GM23338 (cell line): Measurements from ENCODE around the gene RPUSD1.

Source experiments
- CREB1 ChIP-seq: fragments of 250-450 bp; sonication (Bioruptor Pico); IDR thresholded peaks from 2 replicates; pipeline ENCODE4 v1.5.0; 2020; ENCODE audit warnings: low read depth, mild to moderate bottlenecking, moderate library complexity
- EZH2 ChIP-seq: fragments of 200-600 bp; sonication (generic); IDR thresholded peaks from one replicate; pipeline ENCODE4 v1.8.0; 2017; ENCODE audit warnings: antibody characterized with exemption, mild to moderate bottlenecking, low read depth; ENCODE audit not compliant: unreplicated experiment
- EZH2phosphoT487 ChIP-seq: fragments of 200-600 bp; sonication (generic); IDR thresholded peaks from one replicate; pipeline ENCODE4 v1.8.1; 2018; ENCODE audit warnings: antibody characterized with exemption; ENCODE audit not compliant: unreplicated experiment
- JUNB ChIP-seq: IDR thresholded peaks from one replicate; pipeline ENCODE4 v1.6.1; 2016; ENCODE audit warnings: antibody characterized with exemption; ENCODE audit not compliant: unreplicated experiment
- POLR2AphosphoS5 ChIP-seq: IDR thresholded peaks from 2 replicates; pipeline ENCODE4 v1.6.1; 2016; ENCODE audit warnings: antibody characterized with exemption, low read depth
- TF ChIP-seq, protein P1 (sequence below), 2 experiments: fragments of 200-600 bp in 1 of 2; sonication (generic) in 1 of 2; conservative IDR thresholded peaks; 2 replicates each; pipeline versions ENCODE4 v1.5.1 to v1.6.1; 2016 to 2017; ENCODE audit warnings: antibody characterized with exemption in 2 of 2, low read depth in 2 of 2, mild to moderate bottlenecking in 2 of 2, moderate library complexity in 1 of 2
- TF ChIP-seq, protein P2 (sequence below): IDR thresholded peaks from one replicate; pipeline ENCODE4 v1.6.1; 2018; ENCODE audit warnings: antibody characterized with exemption; ENCODE audit not compliant: unreplicated experiment
- TF ChIP-seq, protein P3 (sequence below): IDR thresholded peaks from 2 replicates; pipeline ENCODE4 v1.6.1; 2016; ENCODE audit warnings: antibody characterized with exemption

- no peak for TF ChIP-seq EZH2
- TF ChIP-seq, protein P1, sequence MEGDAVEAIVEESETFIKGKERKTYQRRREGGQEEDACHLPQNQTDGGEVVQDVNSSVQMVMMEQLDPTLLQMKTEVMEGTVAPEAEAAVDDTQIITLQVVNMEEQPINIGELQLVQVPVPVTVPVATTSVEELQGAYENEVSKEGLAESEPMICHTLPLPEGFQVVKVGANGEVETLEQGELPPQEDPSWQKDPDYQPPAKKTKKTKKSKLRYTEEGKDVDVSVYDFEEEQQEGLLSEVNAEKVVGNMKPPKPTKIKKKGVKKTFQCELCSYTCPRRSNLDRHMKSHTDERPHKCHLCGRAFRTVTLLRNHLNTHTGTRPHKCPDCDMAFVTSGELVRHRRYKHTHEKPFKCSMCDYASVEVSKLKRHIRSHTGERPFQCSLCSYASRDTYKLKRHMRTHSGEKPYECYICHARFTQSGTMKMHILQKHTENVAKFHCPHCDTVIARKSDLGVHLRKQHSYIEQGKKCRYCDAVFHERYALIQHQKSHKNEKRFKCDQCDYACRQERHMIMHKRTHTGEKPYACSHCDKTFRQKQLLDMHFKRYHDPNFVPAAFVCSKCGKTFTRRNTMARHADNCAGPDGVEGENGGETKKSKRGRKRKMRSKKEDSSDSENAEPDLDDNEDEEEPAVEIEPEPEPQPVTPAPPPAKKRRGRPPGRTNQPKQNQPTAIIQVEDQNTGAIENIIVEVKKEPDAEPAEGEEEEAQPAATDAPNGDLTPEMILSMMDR (conservative IDR thresholded peaks at IDR 0.05; ENCODE audit: low read depth in 2 of 2) = no peak
- no peak for TF ChIP-seq POLR2AphosphoS5
- TF ChIP-seq, protein P2, sequence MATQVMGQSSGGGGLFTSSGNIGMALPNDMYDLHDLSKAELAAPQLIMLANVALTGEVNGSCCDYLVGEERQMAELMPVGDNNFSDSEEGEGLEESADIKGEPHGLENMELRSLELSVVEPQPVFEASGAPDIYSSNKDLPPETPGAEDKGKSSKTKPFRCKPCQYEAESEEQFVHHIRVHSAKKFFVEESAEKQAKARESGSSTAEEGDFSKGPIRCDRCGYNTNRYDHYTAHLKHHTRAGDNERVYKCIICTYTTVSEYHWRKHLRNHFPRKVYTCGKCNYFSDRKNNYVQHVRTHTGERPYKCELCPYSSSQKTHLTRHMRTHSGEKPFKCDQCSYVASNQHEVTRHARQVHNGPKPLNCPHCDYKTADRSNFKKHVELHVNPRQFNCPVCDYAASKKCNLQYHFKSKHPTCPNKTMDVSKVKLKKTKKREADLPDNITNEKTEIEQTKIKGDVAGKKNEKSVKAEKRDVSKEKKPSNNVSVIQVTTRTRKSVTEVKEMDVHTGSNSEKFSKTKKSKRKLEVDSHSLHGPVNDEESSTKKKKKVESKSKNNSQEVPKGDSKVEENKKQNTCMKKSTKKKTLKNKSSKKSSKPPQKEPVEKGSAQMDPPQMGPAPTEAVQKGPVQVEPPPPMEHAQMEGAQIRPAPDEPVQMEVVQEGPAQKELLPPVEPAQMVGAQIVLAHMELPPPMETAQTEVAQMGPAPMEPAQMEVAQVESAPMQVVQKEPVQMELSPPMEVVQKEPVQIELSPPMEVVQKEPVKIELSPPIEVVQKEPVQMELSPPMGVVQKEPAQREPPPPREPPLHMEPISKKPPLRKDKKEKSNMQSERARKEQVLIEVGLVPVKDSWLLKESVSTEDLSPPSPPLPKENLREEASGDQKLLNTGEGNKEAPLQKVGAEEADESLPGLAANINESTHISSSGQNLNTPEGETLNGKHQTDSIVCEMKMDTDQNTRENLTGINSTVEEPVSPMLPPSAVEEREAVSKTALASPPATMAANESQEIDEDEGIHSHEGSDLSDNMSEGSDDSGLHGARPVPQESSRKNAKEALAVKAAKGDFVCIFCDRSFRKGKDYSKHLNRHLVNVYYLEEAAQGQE = no peak
- TF ChIP-seq EZH2phosphoT487 = no peak
- TF ChIP-seq JUNB = no peak
- TF ChIP-seq CREB1 (CRISPR knock-in tag) = no peak
- TF ChIP-seq, protein P3, sequence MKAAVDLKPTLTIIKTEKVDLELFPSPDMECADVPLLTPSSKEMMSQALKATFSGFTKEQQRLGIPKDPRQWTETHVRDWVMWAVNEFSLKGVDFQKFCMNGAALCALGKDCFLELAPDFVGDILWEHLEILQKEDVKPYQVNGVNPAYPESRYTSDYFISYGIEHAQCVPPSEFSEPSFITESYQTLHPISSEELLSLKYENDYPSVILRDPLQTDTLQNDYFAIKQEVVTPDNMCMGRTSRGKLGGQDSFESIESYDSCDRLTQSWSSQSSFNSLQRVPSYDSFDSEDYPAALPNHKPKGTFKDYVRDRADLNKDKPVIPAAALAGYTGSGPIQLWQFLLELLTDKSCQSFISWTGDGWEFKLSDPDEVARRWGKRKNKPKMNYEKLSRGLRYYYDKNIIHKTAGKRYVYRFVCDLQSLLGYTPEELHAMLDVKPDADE = no peak
Observed at GRCh38 chr16:766008-766819, 22.0 kb downstream of the RPUSD1 start.
